Measurements from ENCODE around the gene GNAS. TPM values are rescaled to one million over a fixed set of nuclear protein-coding genes. Genes with fewer than 3 reads are reported as not detected.

GNAS gene
- total RNA-seq, 1 donor from 2014 or later: 2,003 TPM

- no peaks in the 10 kb centered on the region for H3K27me3 Mint-ChIP-seq (ENCODE audit: low read depth, unreplicated experiment)
- H3K79me2 ChIP-seq (ENCODE audit: insufficient read depth, low read length): peaks cover 45% of the 10 kb centered on the region
- peak overlapping the region; percentile 90 for H3K27ac Mint-ChIP-seq (ENCODE audit: unreplicated experiment)
- peaks cover 23% of the 10 kb centered on the region for H3K4me1 ChIP-seq (ENCODE audit: insufficient read depth, low read length)
- no peak overlapping the region for H2AFZ ChIP-seq (ENCODE audit: low read depth, low read length)
- H3K9ac ChIP-seq (ENCODE audit: low read length): peak overlapping the region; percentile 78
- TF ChIP-seq, protein P1, sequence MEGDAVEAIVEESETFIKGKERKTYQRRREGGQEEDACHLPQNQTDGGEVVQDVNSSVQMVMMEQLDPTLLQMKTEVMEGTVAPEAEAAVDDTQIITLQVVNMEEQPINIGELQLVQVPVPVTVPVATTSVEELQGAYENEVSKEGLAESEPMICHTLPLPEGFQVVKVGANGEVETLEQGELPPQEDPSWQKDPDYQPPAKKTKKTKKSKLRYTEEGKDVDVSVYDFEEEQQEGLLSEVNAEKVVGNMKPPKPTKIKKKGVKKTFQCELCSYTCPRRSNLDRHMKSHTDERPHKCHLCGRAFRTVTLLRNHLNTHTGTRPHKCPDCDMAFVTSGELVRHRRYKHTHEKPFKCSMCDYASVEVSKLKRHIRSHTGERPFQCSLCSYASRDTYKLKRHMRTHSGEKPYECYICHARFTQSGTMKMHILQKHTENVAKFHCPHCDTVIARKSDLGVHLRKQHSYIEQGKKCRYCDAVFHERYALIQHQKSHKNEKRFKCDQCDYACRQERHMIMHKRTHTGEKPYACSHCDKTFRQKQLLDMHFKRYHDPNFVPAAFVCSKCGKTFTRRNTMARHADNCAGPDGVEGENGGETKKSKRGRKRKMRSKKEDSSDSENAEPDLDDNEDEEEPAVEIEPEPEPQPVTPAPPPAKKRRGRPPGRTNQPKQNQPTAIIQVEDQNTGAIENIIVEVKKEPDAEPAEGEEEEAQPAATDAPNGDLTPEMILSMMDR (IDR thresholded peaks at IDR 0.05; ENCODE audit: insufficient read depth, low read depth, low read length): no peak
- no peak for TF ChIP-seq EZH2 (IDR thresholded peaks at IDR 0.05; ENCODE audit: insufficient read depth, low read length)
- FAIRE-seq: no peak
- H3K4me3 ChIP-seq (ENCODE audit: insufficient read depth, low read depth, low read length): peak overlapping the region; percentile 9
- no peaks in the 10 kb centered on the region for H3K27me3 ChIP-seq (ENCODE audit: insufficient read depth, low read length)
- peaks cover 79% of the 10 kb centered on the region for H3K36me3 ChIP-seq (ENCODE audit: insufficient read depth, low read length)
- H3K27ac ChIP-seq (ENCODE audit: low read depth, low read length): peak overlapping the region; percentile 77
- H3K9me3 ChIP-seq (ENCODE audit: insufficient read depth, low read depth, low read length): no peaks in the 10 kb centered on the region
- no peak for DNase-seq (ENCODE audit: low read depth)
- peak overlapping the region; percentile 82 for H3K4me2 ChIP-seq (ENCODE audit: low read length)
- peak overlapping the region; percentile 80 for H3K4me3 Mint-ChIP-seq (ENCODE audit: unreplicated experiment)
- no peaks in the 10 kb centered on the region for H3K9me3 Mint-ChIP-seq (ENCODE audit: unreplicated experiment)
- H4K20me1 ChIP-seq (ENCODE audit: insufficient read depth, low read length): peaks cover 79% of the 10 kb centered on the region
- peaks cover 50% of the 10 kb centered on the region for H3K36me3 Mint-ChIP-seq (ENCODE audit: low read depth, unreplicated experiment)
- H3K4me1 Mint-ChIP-seq (ENCODE audit: low read depth, unreplicated experiment): peaks cover 40% of the 10 kb centered on the region
Measured at GRCh38 chr20:58908221-58908620, 55.7 kb downstream of the GNAS start.

GRCh38 chr20:58908941-58909340, 56.4 kb downstream of the GNAS start:
- H3K79me2 ChIP-seq (ENCODE audit: insufficient read depth, low read length): peaks cover 38% of the 10 kb centered on the region

DNA sequence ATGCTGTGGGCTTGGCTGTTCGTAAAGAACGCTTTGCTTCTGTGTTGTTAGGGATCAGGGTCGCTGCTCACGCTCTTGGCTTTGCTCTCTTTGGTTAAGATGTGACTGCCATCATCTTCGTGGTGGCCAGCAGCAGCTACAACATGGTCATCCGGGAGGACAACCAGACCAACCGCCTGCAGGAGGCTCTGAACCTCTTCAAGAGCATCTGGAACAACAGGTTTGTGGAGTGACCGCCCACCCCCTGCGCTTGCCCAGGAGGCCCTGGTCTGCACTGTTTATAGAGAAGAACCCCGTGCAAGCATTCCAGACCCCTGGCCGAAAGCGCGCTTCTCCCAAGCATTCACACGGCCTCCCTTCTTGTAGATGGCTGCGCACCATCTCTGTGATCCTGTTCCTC, 57.1 kb downstream of the GNAS start:
- Histone ChIP-seq H3K79me2 (ENCODE audit: insufficient read depth, low read length) (peaks cover 32% of the 10 kb centered on the region), H3K4me2 (ENCODE audit: low read length) (no peak overlapping the region), H3K9me3 (ENCODE audit: insufficient read depth, low read depth, low read length) (no peaks in the 10 kb centered on the region), H2AFZ (ENCODE audit: low read depth, low read length) (no peak overlapping the region), H4K20me1 (ENCODE audit: insufficient read depth, low read length) (peaks cover 66% of the 10 kb centered on the region), H3K4me3 (ENCODE audit: insufficient read depth, low read depth, low read length) (no peak overlapping the region), H3K4me1 (ENCODE audit: insufficient read depth, low read length) (peaks cover 23% of the 10 kb centered on the region), H3K27me3 (ENCODE audit: insufficient read depth, low read length) (no peaks in the 10 kb centered on the region), H3K27ac (ENCODE audit: low read depth, low read length) (no peak overlapping the region), H3K9ac (ENCODE audit: low read length) (no peak overlapping the region), H3K36me3 (ENCODE audit: insufficient read depth, low read length) (peaks cover 70% of the 10 kb centered on the region)
- peaks cover 36% of the 10 kb centered on the region for H3K4me1 Mint-ChIP-seq (ENCODE audit: low read depth, unreplicated experiment)
- no peaks in the 10 kb centered on the region for H3K9me3 Mint-ChIP-seq (ENCODE audit: unreplicated experiment)
- TF ChIP-seq EZH2 (IDR thresholded peaks at IDR 0.05; ENCODE audit: insufficient read depth, low read length): no peak
- TF ChIP-seq, protein P1 (IDR thresholded peaks at IDR 0.05; ENCODE audit: insufficient read depth, low read depth, low read length): no peak
- no peaks in the 10 kb centered on the region for H3K27me3 Mint-ChIP-seq (ENCODE audit: low read depth, unreplicated experiment)
- no peak for FAIRE-seq
- DNase-seq (ENCODE audit: low read depth): no peak
- H3K36me3 Mint-ChIP-seq (ENCODE audit: low read depth, unreplicated experiment): peaks cover 45% of the 10 kb centered on the region
- H3K4me3 Mint-ChIP-seq (ENCODE audit: unreplicated experiment): peak overlapping the region; percentile 51
- no peak overlapping the region for H3K27ac Mint-ChIP-seq (ENCODE audit: unreplicated experiment)

More at GRCh38 chr20:58908941-58909340, 56.4 kb downstream of the GNAS start:
- Histone ChIP-seq H3K27me3 (ENCODE audit: insufficient read depth, low read length) (no peaks in the 10 kb centered on the region), H3K36me3 (ENCODE audit: insufficient read depth, low read length) (peaks cover 74% of the 10 kb centered on the region), H3K9ac (ENCODE audit: low read length) (no peak overlapping the region), H3K27ac (ENCODE audit: low read depth, low read length) (no peak overlapping the region), H3K9me3 (ENCODE audit: insufficient read depth, low read depth, low read length) (no peaks in the 10 kb centered on the region), H3K4me2 (ENCODE audit: low read length) (no peak overlapping the region), H4K20me1 (ENCODE audit: insufficient read depth, low read length) (peaks cover 72% of the 10 kb centered on the region), H2AFZ (ENCODE audit: low read depth, low read length) (no peak overlapping the region), H3K4me3 (ENCODE audit: insufficient read depth, low read depth, low read length) (no peak overlapping the region), H3K4me1 (ENCODE audit: insufficient read depth, low read length) (peaks cover 23% of the 10 kb centered on the region)
- Mint-ChIP-seq H3K9me3 (ENCODE audit: unreplicated experiment) (no peaks in the 10 kb centered on the region), H3K4me3 (ENCODE audit: unreplicated experiment) (no peak overlapping the region), H3K36me3 (ENCODE audit: low read depth, unreplicated experiment) (peaks cover 45% of the 10 kb centered on the region), H3K27me3 (ENCODE audit: low read depth, unreplicated experiment) (no peaks in the 10 kb centered on the region), H3K4me1 (ENCODE audit: low read depth, unreplicated experiment) (peaks cover 36% of the 10 kb centered on the region), H3K27ac (ENCODE audit: unreplicated experiment) (peak overlapping the region; percentile 64)
- FAIRE-seq (no peak), DNase-seq (ENCODE audit: low read depth) (no peak)
- TF ChIP-seq, protein P1 (IDR thresholded peaks at IDR 0.05; ENCODE audit: insufficient read depth, low read depth, low read length): no peak
- TF ChIP-seq EZH2 (IDR thresholded peaks at IDR 0.05; ENCODE audit: insufficient read depth, low read length): no peak
